Measurements from ENCODE around the gene TFIP11. TPM values are rescaled to one million over a fixed set of nuclear protein-coding genes. Genes with fewer than 3 reads are reported as not detected.

TFIP11 gene
- total and polyA plus RNA-seq, 2 donors (not counting 1 experiment from before 2014, with no cell fraction given) = 33.5 to 82.8 TPM

- ChIA-PET POLR2A (no interaction called here), CTCF (interaction anchor here (1.0 to 1.6 kb wide), 5 partner anchors 18 to 49 kb away, joined by 3 to 5 read pairs (median 4); no protein-coding TSS in a partner anchor)
- Histone ChIP-seq H3K9me3 (ENCODE audit: control extremely low read depth in 1 of 3, control insufficient read depth in 2 of 3, insufficient read depth in 1 of 3, low read length in 2 of 3) (no peaks in the 10 kb centered on the region), H3K36me3 (replicated peaks in 1 of 2; ENCODE audit: control extremely low read depth in 1 of 2, control insufficient read depth in 1 of 2, extremely low read depth in 1 of 2, insufficient read depth in 2 of 2, low read length in 1 of 2) (peaks cover 0 to 25% of the 10 kb centered on the region in 2 experiments), H3K4me1 (ENCODE audit: control insufficient read depth in 2 of 2, insufficient read depth in 2 of 2, low read length in 2 of 2) (peaks cover 50 to 61% of the 10 kb centered on the region in 2 donors), H3K27me3 (replicated peaks in 1 of 4; ENCODE audit: control extremely low read depth in 1 of 4, control insufficient read depth in 3 of 4, insufficient read depth in 4 of 4, low read length in 3 of 4) (no peaks in the 10 kb centered on the region), H3K4me3 (ENCODE audit: control extremely low read depth in 1 of 5, extremely low read depth in 1 of 5, insufficient read depth in 1 of 5, low read depth in 2 of 5, low read length in 4 of 5) (peak overlapping the region; percentile 31 to 55 (median 44)), H4K20me1 (ENCODE audit: control insufficient read depth, insufficient read depth, low read length, poor library complexity, severe bottlenecking) (no peaks in the 10 kb centered on the region), H3K79me2 (ENCODE audit: control insufficient read depth, insufficient read depth, low read length) (peaks cover 67% of the 10 kb centered on the region), H3K27ac (ENCODE audit: low read length in 2 of 2) (peak overlapping the region; percentile 50 to 72), H3K4me2 (replicated peaks; ENCODE audit: low read depth, low read length, poor library complexity, severe bottlenecking) (peak overlapping the region; percentile 68), H2AFZ (ENCODE audit: insufficient read depth, low read depth, low read length, poor library complexity, severe bottlenecking) (peak overlapping the region; percentile 64), H3K9ac (ENCODE audit: low read length) (peak overlapping the region; percentile 50)
- ATAC-seq (ENCODE audit: low read depth) = no peak
- 33% methylated on average over 9 of the region's 12 CpGs for WGBS (ENCODE audit: insufficient coverage)
- TF ChIP-seq, protein P1, sequence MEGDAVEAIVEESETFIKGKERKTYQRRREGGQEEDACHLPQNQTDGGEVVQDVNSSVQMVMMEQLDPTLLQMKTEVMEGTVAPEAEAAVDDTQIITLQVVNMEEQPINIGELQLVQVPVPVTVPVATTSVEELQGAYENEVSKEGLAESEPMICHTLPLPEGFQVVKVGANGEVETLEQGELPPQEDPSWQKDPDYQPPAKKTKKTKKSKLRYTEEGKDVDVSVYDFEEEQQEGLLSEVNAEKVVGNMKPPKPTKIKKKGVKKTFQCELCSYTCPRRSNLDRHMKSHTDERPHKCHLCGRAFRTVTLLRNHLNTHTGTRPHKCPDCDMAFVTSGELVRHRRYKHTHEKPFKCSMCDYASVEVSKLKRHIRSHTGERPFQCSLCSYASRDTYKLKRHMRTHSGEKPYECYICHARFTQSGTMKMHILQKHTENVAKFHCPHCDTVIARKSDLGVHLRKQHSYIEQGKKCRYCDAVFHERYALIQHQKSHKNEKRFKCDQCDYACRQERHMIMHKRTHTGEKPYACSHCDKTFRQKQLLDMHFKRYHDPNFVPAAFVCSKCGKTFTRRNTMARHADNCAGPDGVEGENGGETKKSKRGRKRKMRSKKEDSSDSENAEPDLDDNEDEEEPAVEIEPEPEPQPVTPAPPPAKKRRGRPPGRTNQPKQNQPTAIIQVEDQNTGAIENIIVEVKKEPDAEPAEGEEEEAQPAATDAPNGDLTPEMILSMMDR (IDR thresholded peaks at IDR 0.05) = no peak
- no peak for TF ChIP-seq EZH2 (IDR thresholded peaks at IDR 0.05; ENCODE audit: borderline replicate concordance, insufficient read depth, low read depth, low read length, poor library complexity, severe bottlenecking)
- Mint-ChIP-seq H3K27ac (peak overlapping the region; percentile 82), H3K9me3 (ENCODE audit: insufficient read depth) (no peaks in the 10 kb centered on the region), H3K4me3 (peak overlapping the region; percentile 94), H3K27me3 (no peaks in the 10 kb centered on the region), H3K4me1 (peaks cover 67% of the 10 kb centered on the region)
- peak; percentile 41 for DNase-seq
- intact Hi-C loops (cut with micrococcal nuclease) = loop anchor here (2.0 kb wide), 1 partner anchor 19 kb away; no protein-coding TSS in a partner anchor
Observed at GRCh38 chr22:26479792-26480610, 32.3 kb downstream of the TFIP11 start.

Measured in B cell (primary cell).